SK-N-SH (cell line): ENCODE measurements around the gene SMAD2. TPM values are rescaled to one million over a fixed set of nuclear protein-coding genes. Genes with fewer than 3 reads are reported as not detected.

ENCODE experiments used
- CTCF ChIA-PET: fragments of 300-600, 350-600 bp; formaldehyde crosslinking; extraction: SDS; loops from one replicate; lab custom pipeline; 2021; lab: Yijun Ruan, JAX
- POLR2A ChIA-PET: fragments of 350-600 bp; sonication (Branson Sonifier 250); formaldehyde crosslinking; extraction: SDS; loops from one replicate; lab custom pipeline; 2020; ENCODE audit warnings: antibody characterized with exemption, inconsistent platforms; lab: Yijun Ruan, JAX
- DNase-seq: peaks from one replicate; pipeline ENCODE4 v3.0.0; 2012
- H2AFZ ChIP-seq: fragments of 200-600 bp; sonication (generic); 2 replicates; pipeline ENCODE4 v1.8.1; 2016; ENCODE audit warnings: antibody characterized with exemption, mild to moderate bottlenecking, low read depth
- H3F3A ChIP-seq: fragments of 200-600 bp; sonication (generic); replicated peaks from 2 replicates; pipeline ENCODE3; 2016; ENCODE audit warnings: antibody characterized with exemption, mild to moderate bottlenecking; ENCODE audit not compliant: insufficient read depth
- H3K27ac ChIP-seq, 2 experiments: fragments of 200-500 bp in 1 of 2; fragments of 200-600 bp in 1 of 2; sonication (Bioruptor generic) in 1 of 2; sonication (generic), shearing (Covaris generic) in 1 of 2; 2 replicates each; pipeline versions ENCODE4 v1.5.1 to v1.6.1; 2014 to 2016; ENCODE audit warnings: low read depth in 2 of 2, inconsistent platforms in 1 of 2, low read length in 1 of 2, mild to moderate bottlenecking in 1 of 2, mixed read lengths in 1 of 2
- H3K27me3 ChIP-seq: fragments of 200-600 bp; sonication (generic), shearing (Covaris generic); 2 replicates; pipeline ENCODE4 v1.6.1; 2016; ENCODE audit warnings: mixed run types; ENCODE audit not compliant: insufficient read depth
- H3K36me3 ChIP-seq, 2 experiments: fragments of 200-500 bp in 1 of 2; fragments of 200-600 bp in 1 of 2; sonication (Bioruptor generic) in 1 of 2; sonication (generic) in 1 of 2; replicated peaks in 1 of 2; 2 replicates each; pipeline versions ENCODE3 to v1.5.1; 2014 to 2016; ENCODE audit warnings: low read length in 1 of 2, mild to moderate bottlenecking in 1 of 2; ENCODE audit not compliant: insufficient read depth in 2 of 2, control insufficient read depth in 1 of 2
- H3K4me1 ChIP-seq, 2 experiments: fragments of 200-500 bp in 1 of 2; fragments of 200-600 bp in 1 of 2; sonication (Bioruptor generic) in 1 of 2; sonication (generic), shearing (Covaris generic) in 1 of 2; 2 replicates each; pipeline versions ENCODE4 v1.5.1 to v1.6.1; 2014 to 2016; ENCODE audit warnings: low read depth in 1 of 2, low read length in 1 of 2, mixed run types in 1 of 2; ENCODE audit not compliant: insufficient read depth in 2 of 2, control insufficient read depth in 1 of 2
- H3K4me2 ChIP-seq: fragments of 200-600 bp; sonication (generic), shearing (Covaris generic); 2 replicates; pipeline ENCODE4 v1.6.1; 2017; ENCODE audit warnings: mixed run types
- H3K4me3 ChIP-seq, 2 experiments: fragments of 200-500 bp in 1 of 2; fragments of 200-600 bp in 1 of 2; sonication (Bioruptor generic) in 1 of 2; sonication (generic), shearing (Covaris generic) in 1 of 2; 2 replicates each; pipeline versions ENCODE4 v1.5.1 to v1.8.1; 2014 to 2016; ENCODE audit warnings: low read depth in 2 of 2, inconsistent platforms in 1 of 2, low read length in 1 of 2, mild to moderate bottlenecking in 1 of 2, mixed read lengths in 1 of 2, moderate library complexity in 1 of 2
- H3K79me2 ChIP-seq: fragments of 200-600 bp; sonication (generic); 2 replicates; pipeline ENCODE4 v1.8.1; 2017; ENCODE audit warnings: mild to moderate bottlenecking; ENCODE audit not compliant: insufficient read depth
- H3K9ac ChIP-seq: fragments of 200-600 bp; sonication (generic); 2 replicates; pipeline ENCODE4 v1.6.1; 2017; ENCODE audit warnings: mixed run types
- H3K9me2 ChIP-seq: fragments of 200-600 bp; sonication (generic); 2 replicates; pipeline ENCODE4 v1.6.1; 2017; ENCODE audit warnings: mixed run types
- H3K9me3 ChIP-seq: fragments of 200-600 bp; sonication (generic); 2 replicates; pipeline ENCODE4 v1.6.1; 2017; ENCODE audit warnings: mixed run types, mild to moderate bottlenecking, moderate library complexity
- H4K20me1 ChIP-seq: fragments of 200-600 bp; sonication (generic); 2 replicates; pipeline ENCODE4 v1.6.1; 2017; ENCODE audit warnings: mild to moderate bottlenecking, mixed run types; ENCODE audit not compliant: insufficient read depth
- EZH2phosphoT487 ChIP-seq: fragments of 200-600 bp; sonication (generic); IDR thresholded peaks from 2 replicates; pipeline ENCODE4 v1.6.1; 2017; ENCODE audit warnings: low read depth, mixed run types, mild to moderate bottlenecking, antibody characterized with exemption, moderate library complexity, borderline replicate concordance
- FOSL2 ChIP-seq: IDR thresholded peaks from 2 replicates; pipeline ENCODE4 v1.4.0; 2012; ENCODE audit warnings: low read depth, mild to moderate bottlenecking, moderate library complexity, borderline replicate concordance
- FOXJ3 ChIP-seq: sonication (generic); formaldehyde crosslinking; IDR thresholded peaks from 2 replicates; pipeline ENCODE4 v1.5.1; 2020; ENCODE audit warnings: mild to moderate bottlenecking, missing genetic modification reagents
- FOXM1 ChIP-seq: IDR thresholded peaks from 2 replicates; pipeline ENCODE4 v1.4.0; 2012; ENCODE audit warnings: low read depth, mild to moderate bottlenecking
- GABPA ChIP-seq: IDR thresholded peaks from 2 replicates; pipeline ENCODE4 v1.4.0; 2012; ENCODE audit warnings: low read depth, mild to moderate bottlenecking
- MEF2A ChIP-seq: IDR thresholded peaks from 2 replicates; pipeline ENCODE4 v1.4.0; 2012; ENCODE audit warnings: low read depth, borderline replicate concordance
- MXI1 ChIP-seq: IDR thresholded peaks from 2 replicates; pipeline ENCODE4 v1.6.1; 2012; ENCODE audit warnings: mild to moderate bottlenecking, low read depth, low read length, improper control_type of control experiment
- RCOR1 ChIP-seq: fragments of 150-350 bp; IDR thresholded peaks from 2 replicates; pipeline ENCODE4 v1.6.1; 2017; ENCODE audit warnings: antibody characterized with exemption, low read length
- RXRA ChIP-seq: IDR thresholded peaks from 2 replicates; pipeline ENCODE4 v1.4.0; 2012; ENCODE audit warnings: low read depth, mild to moderate bottlenecking, borderline replicate concordance
- SIN3A ChIP-seq: IDR thresholded peaks from 2 replicates; pipeline ENCODE4 v1.6.1; 2012; ENCODE audit warnings: low read depth, mild to moderate bottlenecking, low read length, moderate library complexity, borderline replicate concordance
- SMC3 ChIP-seq: IDR thresholded peaks from 2 replicates; pipeline ENCODE4 v1.6.1; 2012; ENCODE audit warnings: low read depth, low read length, improper control_type of control experiment
- TAF1 ChIP-seq: IDR thresholded peaks from 2 replicates; pipeline ENCODE4 v1.6.1; 2012; ENCODE audit warnings: low read depth, mild to moderate bottlenecking, low read length, moderate library complexity, borderline replicate concordance
- TCF12 ChIP-seq: IDR thresholded peaks from 2 replicates; pipeline ENCODE4 v1.4.0; 2012
- TEAD4 ChIP-seq: IDR thresholded peaks from 2 replicates; pipeline ENCODE4 v1.4.0; 2012; ENCODE audit warnings: mild to moderate bottlenecking, borderline replicate concordance; ENCODE audit not compliant: insufficient read depth
- YY1 ChIP-seq: IDR thresholded peaks from 2 replicates; pipeline ENCODE4 v1.4.0; 2012; ENCODE audit warnings: low read depth, mild to moderate bottlenecking
- WGBS: methylation state at CpG from one replicate; pipeline ENCODE4 v1.1.6; 2017; ENCODE audit warnings: low lambda C conversion rate; 5-methylcytosine and 5-hydroxymethylcytosine counted together
- polyA plus RNA-seq, 3 experiments: library from polyadenylated mRNA; depleted of rRNA; stranded (reverse); fragments of >200 nt; gene quantifications; 2 replicates each; pipeline ENCODE4 v1.2.3, GENCODE V29; 2012
- TF ChIP-seq, protein P1 (sequence below): IDR thresholded peaks from 2 replicates; pipeline ENCODE4 v1.4.0; 2012; ENCODE audit warnings: low read depth, borderline replicate concordance
- TF ChIP-seq, protein P2 (sequence below): IDR thresholded peaks from 2 replicates; pipeline ENCODE4 v1.6.1; 2012; ENCODE audit warnings: mild to moderate bottlenecking, low read depth, low read length, moderate library complexity
- TF ChIP-seq, protein P3 (sequence below): fragments of 200-600 bp; sonication (generic); IDR thresholded peaks from 2 replicates; pipeline ENCODE4 v1.6.1; 2017; ENCODE audit warnings: antibody characterized with exemption, mild to moderate bottlenecking, moderate library complexity

The SMAD2 gene
- polyA plus RNA-seq, 1 of the 3 experiments (the other 2 are of a cell fraction): 36.3 TPM

DNA sequence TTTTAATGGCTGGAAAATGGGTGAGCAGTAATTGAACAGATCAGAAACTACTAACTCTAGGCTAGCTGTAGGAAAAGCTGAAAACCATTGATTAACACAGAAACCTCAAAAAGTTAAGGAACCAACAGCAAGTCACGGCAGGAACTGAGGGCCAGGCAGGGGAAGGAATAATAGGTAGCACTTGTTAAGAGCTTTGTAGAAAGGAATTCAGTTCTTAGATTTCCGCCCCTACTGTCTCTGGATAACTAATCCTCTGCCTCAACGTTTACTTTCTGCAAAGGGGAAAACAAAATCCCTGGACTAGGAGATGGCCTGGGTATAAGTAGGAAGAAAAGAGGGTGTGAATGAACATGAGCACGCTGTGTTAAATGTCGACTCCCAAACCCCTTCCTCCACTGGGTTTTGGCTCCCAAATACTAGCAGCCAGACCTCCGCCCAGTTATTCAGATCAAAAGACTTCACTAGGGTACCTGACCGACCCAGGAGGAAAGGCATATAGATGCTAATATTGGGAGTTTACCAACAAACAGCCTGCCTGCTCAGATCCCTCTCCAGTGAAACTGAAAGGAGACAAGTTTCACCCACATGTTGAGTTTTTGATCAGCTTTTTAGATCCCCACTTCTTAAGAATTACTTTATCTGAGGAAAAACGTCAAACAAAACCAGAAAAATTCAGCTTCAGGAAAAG is 12.4 kb downstream of the SMAD2 start:
- Histone ChIP-seq H3K4me2 (no peak overlapping the region), H3K4me1 (peaks cover 0 to 18% of the 10 kb centered on the region in 2 experiments; a peak in 3 of 4 replicates), H3K27me3 (no peaks in the 10 kb centered on the region), H3K9me2 (no peaks in the 10 kb centered on the region), H3K27ac (no peak overlapping the region), H3K4me3 (no peak overlapping the region), H3K9me3 (no peaks in the 10 kb centered on the region), H3K36me3 (no peaks in the 10 kb centered on the region), H3K9ac (no peak overlapping the region), H2AFZ (no peak overlapping the region), H4K20me1 (peaks cover 99% of the 10 kb centered on the region), H3F3A (peaks cover 3% of the 10 kb centered on the region), H3K79me2 (peaks cover 100% of the 10 kb centered on the region)
- TF ChIP-seq EZH2phosphoT487 (no peak), YY1 (no peak), FOXM1 (no peak), TEAD4 (no peak), SIN3A (no peak), FOSL2 (no peak), FOXJ3 (no peak), MEF2A (no peak), TAF1 (no peak), SMC3 (no peak), MXI1 (no peak), RCOR1 (no peak), TCF12 (no peak), GABPA (no peak), RXRA (no peak)
- TF ChIP-seq, protein P1, sequence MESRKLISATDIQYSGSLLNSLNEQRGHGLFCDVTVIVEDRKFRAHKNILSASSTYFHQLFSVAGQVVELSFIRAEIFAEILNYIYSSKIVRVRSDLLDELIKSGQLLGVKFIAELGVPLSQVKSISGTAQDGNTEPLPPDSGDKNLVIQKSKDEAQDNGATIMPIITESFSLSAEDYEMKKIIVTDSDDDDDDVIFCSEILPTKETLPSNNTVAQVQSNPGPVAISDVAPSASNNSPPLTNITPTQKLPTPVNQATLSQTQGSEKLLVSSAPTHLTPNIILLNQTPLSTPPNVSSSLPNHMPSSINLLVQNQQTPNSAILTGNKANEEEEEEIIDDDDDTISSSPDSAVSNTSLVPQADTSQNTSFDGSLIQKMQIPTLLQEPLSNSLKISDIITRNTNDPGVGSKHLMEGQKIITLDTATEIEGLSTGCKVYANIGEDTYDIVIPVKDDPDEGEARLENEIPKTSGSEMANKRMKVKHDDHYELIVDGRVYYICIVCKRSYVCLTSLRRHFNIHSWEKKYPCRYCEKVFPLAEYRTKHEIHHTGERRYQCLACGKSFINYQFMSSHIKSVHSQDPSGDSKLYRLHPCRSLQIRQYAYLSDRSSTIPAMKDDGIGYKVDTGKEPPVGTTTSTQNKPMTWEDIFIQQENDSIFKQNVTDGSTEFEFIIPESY: no peak
- TF ChIP-seq, protein P2, sequence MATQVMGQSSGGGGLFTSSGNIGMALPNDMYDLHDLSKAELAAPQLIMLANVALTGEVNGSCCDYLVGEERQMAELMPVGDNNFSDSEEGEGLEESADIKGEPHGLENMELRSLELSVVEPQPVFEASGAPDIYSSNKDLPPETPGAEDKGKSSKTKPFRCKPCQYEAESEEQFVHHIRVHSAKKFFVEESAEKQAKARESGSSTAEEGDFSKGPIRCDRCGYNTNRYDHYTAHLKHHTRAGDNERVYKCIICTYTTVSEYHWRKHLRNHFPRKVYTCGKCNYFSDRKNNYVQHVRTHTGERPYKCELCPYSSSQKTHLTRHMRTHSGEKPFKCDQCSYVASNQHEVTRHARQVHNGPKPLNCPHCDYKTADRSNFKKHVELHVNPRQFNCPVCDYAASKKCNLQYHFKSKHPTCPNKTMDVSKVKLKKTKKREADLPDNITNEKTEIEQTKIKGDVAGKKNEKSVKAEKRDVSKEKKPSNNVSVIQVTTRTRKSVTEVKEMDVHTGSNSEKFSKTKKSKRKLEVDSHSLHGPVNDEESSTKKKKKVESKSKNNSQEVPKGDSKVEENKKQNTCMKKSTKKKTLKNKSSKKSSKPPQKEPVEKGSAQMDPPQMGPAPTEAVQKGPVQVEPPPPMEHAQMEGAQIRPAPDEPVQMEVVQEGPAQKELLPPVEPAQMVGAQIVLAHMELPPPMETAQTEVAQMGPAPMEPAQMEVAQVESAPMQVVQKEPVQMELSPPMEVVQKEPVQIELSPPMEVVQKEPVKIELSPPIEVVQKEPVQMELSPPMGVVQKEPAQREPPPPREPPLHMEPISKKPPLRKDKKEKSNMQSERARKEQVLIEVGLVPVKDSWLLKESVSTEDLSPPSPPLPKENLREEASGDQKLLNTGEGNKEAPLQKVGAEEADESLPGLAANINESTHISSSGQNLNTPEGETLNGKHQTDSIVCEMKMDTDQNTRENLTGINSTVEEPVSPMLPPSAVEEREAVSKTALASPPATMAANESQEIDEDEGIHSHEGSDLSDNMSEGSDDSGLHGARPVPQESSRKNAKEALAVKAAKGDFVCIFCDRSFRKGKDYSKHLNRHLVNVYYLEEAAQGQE: no peak
- TF ChIP-seq, protein P3, sequence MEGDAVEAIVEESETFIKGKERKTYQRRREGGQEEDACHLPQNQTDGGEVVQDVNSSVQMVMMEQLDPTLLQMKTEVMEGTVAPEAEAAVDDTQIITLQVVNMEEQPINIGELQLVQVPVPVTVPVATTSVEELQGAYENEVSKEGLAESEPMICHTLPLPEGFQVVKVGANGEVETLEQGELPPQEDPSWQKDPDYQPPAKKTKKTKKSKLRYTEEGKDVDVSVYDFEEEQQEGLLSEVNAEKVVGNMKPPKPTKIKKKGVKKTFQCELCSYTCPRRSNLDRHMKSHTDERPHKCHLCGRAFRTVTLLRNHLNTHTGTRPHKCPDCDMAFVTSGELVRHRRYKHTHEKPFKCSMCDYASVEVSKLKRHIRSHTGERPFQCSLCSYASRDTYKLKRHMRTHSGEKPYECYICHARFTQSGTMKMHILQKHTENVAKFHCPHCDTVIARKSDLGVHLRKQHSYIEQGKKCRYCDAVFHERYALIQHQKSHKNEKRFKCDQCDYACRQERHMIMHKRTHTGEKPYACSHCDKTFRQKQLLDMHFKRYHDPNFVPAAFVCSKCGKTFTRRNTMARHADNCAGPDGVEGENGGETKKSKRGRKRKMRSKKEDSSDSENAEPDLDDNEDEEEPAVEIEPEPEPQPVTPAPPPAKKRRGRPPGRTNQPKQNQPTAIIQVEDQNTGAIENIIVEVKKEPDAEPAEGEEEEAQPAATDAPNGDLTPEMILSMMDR: no peak
- ChIA-PET POLR2A (interaction anchor here (1.6 kb wide), 1 partner anchor 13 kb away, joined by 3 read pairs; no protein-coding TSS in a partner anchor), CTCF (interaction anchor here (1.0 kb wide), 1 partner anchor 90 kb away, joined by 3 read pairs; no protein-coding TSS in a partner anchor)
- 94% methylated on average over 8 of the region's 8 CpGs for WGBS
- no peak for DNase-seq
